Right lobe of liver (tissue), 6 donors: ENCODE results near the gene SYPL1. TPM values are rescaled to one million over a fixed set of nuclear protein-coding genes. Genes with fewer than 3 reads are reported as not detected.
A peak's percentile ranks its signal among the peaks of the same experiment; 100 is the strongest.

ENCODE experiments used
- ATAC-seq, 4 donors: fragments of 200-7000 bp; cut with Tn5 transposase; one replicate each; pipeline ENCODE4 v1.9.1; 2020; ENCODE audit warnings: mild to moderate bottlenecking in 4 of 4, moderate library complexity in 4 of 4
- DNase-seq, 3 donors: peaks; one replicate each; pipeline ENCODE4 v3.0.0-alpha.2; 2020
- H3K27ac ChIP-seq, 3 donors: fragments of 200-600 bp; one replicate each; pipeline ENCODE4 v1.8.0; 2022
- H3K27me3 ChIP-seq, 2 donors: fragments of 200-600 bp; one replicate each; pipeline ENCODE4 v1.8.0; 2022
- H3K36me3 ChIP-seq, 4 donors: fragments of 200-600 bp; sonication (generic) in 1 of 4; one replicate each; pipeline versions ENCODE4 v1.5.1 to v1.8.0; 2017 to 2022; ENCODE audit warnings: control low read depth in 1 of 4
- H3K4me1 ChIP-seq, 4 donors: fragments of 200-600 bp; sonication (generic) in 1 of 4; one replicate each; pipeline versions ENCODE4 v1.5.1 to v1.8.0; 2017 to 2022; ENCODE audit warnings: control low read depth in 1 of 4
- H3K4me3 ChIP-seq, 3 donors: fragments of 200-600 bp; one replicate each; pipeline ENCODE4 v1.8.0; 2022
- H3K9me3 ChIP-seq, 4 donors: fragments of 200-600 bp; sonication (generic) in 1 of 4; one replicate each; pipeline versions ENCODE4 v1.5.1 to v1.8.0; 2017 to 2022; ENCODE audit warnings: control low read depth in 1 of 4
- POLR2A ChIP-seq: fragments of 450-650 bp; IDR thresholded peaks from one replicate; pipeline ENCODE4 v1.6.1; 2017; ENCODE audit warnings: antibody characterized with exemption, mild to moderate bottlenecking
- whole genome bisulfite sequencing: methylation state at CpG from one replicate; pipeline ENCODE4 v1.1.6; 2018; ENCODE audit warnings: low coverage, low lambda C conversion rate; ENCODE audit not compliant: insufficient coverage; ENCODE audit errors: missing lambda C conversion rate; 5-methylcytosine and 5-hydroxymethylcytosine counted together
- intact Hi-C, 2 donors: fragments of 100-400 bp; cut with DNase I; formaldehyde crosslinking; loops; one replicate each; pipeline versions ENCODE4 v1.11.2 to v1.14.1; 2022
- total RNA-seq, 6 experiments: library from RNA; depleted of rRNA in 2 of 6; stranded (reverse); fragments of >200 nt in 2 of 6; fragmentation: NEBNext Ultra II Directional in 3 of 6; extraction: Animal tissue kit (Norgen Biotek cat#: 25700) in 3 of 6; gene quantifications; one replicate each; pipeline versions ENCODE4 v1.1.0 to v1.2.4, GENCODE V29; 2016 to 2023
- TF ChIP-seq, protein P1 (sequence below), 4 donors: fragments of 200-600 bp in 3 of 4; fragments of 450-650 bp in 1 of 4; IDR thresholded peaks; one replicate each; pipeline versions ENCODE4 v1.5.1 to v1.8.0; 2016 to 2022; ENCODE audit warnings: antibody characterized with exemption in 4 of 4, mild to moderate bottlenecking in 2 of 4
- donor health status: DM: no; HTN: yes; CAD: no.
- donor health status: DM: no; HTN: no; CAD: no.
- donor health status: DM: no; HTN: no; CAD: no.
- donor health status: DM: no; HTN: yes; CAD: no.
- donor health status: DM: no; HTN: yes; CAD: no.

SYPL1 gene
- total RNA-seq, 6 experiments from 2014 or later = 29.5 to 43.0 (median 37.1) TPM

DNA sequence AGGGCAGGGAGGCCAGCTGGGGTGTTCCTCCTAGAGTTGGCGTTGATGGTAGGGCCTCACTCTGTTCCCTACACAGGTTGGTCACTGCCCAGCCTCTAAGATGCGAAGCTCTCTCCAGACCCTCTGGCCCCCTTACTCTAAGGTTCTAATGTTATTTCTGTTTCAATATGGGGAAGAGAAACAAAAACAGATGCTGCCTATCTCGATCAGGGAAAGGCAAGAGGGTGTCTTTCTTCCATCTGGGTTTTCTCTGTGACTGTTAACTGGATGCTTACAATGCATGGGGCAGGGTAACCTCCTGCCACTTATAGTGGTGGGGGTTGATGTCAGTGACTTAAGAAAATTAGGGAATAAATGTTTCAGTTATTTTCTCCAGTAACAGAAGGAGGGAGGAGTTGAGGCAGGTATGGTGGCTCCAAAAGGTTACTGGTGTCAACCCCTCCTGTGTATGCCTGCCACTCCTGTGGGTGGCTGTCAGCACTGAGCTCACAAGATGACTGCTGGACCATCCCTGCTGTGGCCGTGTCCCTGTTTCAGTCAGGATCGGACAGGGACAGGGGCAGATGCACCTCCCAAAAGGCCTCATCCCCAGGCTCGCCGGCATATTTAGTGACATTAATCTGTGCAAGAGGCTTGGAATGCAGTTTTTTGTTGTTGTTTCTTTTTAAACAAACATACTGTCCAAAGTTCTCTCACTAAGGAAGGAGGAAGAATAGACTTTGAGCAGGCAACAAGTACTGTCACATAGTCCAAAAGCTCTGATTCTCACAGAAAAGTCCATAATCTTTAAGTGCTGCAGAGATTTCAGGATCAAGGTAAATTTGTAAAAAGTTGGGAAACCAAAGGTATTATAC is 39.6 kb upstream of the SYPL1 start:
- Histone ChIP-seq H3K27ac (no peak overlapping the region), H3K4me1 (no peaks in the 10 kb centered on the region), H3K4me3 (no peak overlapping the region), H3K36me3 (no peaks in the 10 kb centered on the region), H3K9me3 (no peaks in the 10 kb centered on the region), H3K27me3 (no peaks in the 10 kb centered on the region)
- 77% methylated on average over 4 of the region's 7 CpGs for WGBS
- no peak for DNase-seq
- intact Hi-C loops = loop anchor here in 1 of 2 donors (5.0 kb wide), 1 partner anchor 94 kb away; no protein-coding TSS in a partner anchor
- no peak for TF ChIP-seq POLR2A
- TF ChIP-seq, protein P1, sequence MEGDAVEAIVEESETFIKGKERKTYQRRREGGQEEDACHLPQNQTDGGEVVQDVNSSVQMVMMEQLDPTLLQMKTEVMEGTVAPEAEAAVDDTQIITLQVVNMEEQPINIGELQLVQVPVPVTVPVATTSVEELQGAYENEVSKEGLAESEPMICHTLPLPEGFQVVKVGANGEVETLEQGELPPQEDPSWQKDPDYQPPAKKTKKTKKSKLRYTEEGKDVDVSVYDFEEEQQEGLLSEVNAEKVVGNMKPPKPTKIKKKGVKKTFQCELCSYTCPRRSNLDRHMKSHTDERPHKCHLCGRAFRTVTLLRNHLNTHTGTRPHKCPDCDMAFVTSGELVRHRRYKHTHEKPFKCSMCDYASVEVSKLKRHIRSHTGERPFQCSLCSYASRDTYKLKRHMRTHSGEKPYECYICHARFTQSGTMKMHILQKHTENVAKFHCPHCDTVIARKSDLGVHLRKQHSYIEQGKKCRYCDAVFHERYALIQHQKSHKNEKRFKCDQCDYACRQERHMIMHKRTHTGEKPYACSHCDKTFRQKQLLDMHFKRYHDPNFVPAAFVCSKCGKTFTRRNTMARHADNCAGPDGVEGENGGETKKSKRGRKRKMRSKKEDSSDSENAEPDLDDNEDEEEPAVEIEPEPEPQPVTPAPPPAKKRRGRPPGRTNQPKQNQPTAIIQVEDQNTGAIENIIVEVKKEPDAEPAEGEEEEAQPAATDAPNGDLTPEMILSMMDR (IDR thresholded peaks at IDR 0.05) = no peak
- peak in 3 of 4 donors; percentile 16 to 29 (median 24) for ATAC-seq

DNA sequence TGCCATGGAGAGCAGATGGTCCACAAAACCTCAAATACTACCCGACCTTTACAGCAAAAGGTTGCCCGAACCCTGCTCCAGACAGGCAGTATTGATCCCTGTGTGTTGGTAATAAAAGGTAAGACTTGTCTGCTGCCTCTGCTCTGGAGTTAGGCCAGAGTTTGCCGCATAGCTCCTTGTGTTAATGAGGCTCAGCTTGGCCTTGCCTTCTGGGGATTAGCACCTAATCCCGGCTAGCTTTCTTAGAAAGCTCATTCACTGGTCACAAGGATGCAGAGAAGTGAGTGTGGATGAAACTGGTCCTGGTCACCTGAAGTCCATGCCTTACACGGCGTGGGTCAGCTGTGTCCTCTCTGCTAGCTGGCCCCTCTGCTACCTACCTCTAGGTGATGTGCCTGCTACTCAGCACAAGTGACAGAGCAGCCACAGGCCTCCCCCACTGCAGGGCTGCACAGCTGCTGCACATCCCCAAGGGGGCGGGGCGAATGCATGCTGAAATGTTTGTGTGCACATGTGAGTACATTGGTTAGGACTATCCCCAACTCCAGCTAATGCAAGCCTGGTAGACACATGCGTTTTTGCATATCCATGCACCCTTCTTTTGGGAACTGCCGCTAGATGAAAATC is 31.7 kb upstream of the SYPL1 start:
- no peak overlapping the region for H3K4me3 ChIP-seq
- H3K4me1 ChIP-seq = peaks cover 0 to 9% (median 3%) of the 10 kb centered on the region in 4 donors
- intact Hi-C loops = no loop called here
- H3K27ac ChIP-seq = no peak overlapping the region
- no peaks in the 10 kb centered on the region for H3K36me3 ChIP-seq
- H3K9me3 ChIP-seq = no peaks in the 10 kb centered on the region
- DNase-seq (no peak), ATAC-seq (no peak)
- 87% methylated on average over 6 of the region's 10 CpGs for WGBS
- H3K27me3 ChIP-seq = no peaks in the 10 kb centered on the region
- TF ChIP-seq POLR2A = no peak
- TF ChIP-seq, protein P1 (IDR thresholded peaks at IDR 0.05) = no peak

DNA sequence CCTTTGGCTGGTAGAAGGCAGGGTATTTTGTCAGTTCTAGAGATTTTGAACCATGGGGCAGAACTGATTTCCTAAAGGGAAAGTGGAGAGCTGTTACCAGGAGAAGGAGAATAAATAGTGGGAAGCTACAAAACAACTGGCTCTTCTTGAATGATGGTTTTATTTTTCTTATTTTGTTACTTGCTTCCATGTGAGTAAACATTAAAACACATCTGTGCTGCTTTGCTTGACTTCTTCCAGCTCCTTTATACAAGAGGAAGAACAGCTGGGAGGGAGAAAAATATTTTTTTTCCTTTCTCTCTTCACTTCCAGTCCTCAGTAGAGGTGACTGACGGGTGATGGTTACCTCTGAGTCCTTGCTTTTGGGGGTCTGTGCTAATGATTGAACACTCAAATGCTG is 30.0 kb upstream of the SYPL1 start:
- no peak for DNase-seq
- H3K27me3 ChIP-seq = no peaks in the 10 kb centered on the region
- WGBS = 83% methylated on average over 1 of the region's 1 CpG
- no peaks in the 10 kb centered on the region for H3K36me3 ChIP-seq
- no peaks in the 10 kb centered on the region for H3K9me3 ChIP-seq
- no peak for ATAC-seq
- peaks cover 0 to 9% (median 3%) of the 10 kb centered on the region in 4 donors for H3K4me1 ChIP-seq
- TF ChIP-seq POLR2A = no peak
- TF ChIP-seq, protein P1 (IDR thresholded peaks at IDR 0.05) = no peak
- intact Hi-C loops = no loop called here
- H3K27ac ChIP-seq = no peak overlapping the region
- H3K4me3 ChIP-seq = no peak overlapping the region

DNA sequence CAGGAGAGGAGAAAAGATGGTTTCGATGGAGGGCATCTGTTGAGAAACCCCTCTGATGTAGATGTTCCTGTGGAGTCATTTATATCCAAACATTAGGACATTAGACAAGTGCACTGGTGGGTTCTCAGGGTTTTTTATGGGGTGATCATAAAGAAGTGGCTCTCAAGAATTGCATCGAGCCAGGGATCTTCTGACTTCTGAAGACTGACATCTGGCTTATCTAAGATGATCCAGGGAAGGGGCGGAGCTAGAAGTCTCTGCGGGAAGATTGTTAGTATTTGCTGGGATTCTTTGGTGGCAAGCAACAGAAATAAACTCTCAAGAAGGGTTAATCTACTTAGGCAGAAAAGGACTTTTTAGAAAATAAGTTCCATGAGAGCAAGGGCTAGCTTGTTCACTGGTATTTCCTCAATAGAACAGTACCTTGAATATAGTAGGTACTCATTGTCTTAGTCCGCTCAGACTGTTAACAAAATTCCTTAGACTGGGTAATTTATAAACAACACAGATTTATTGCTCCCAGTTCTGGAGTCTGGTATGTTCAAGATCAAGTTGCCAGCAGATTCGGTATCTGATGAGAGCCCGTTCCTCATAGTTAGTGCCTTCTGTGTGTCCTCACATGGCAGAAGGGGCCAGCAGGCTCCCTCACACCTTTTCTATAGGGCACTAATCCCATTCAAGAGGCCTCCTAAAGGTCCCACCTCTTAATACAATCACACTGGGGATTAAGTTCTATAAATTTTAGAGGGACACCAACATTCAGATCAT is 28.5 kb upstream of the SYPL1 start:
- H3K9me3 ChIP-seq = no peaks in the 10 kb centered on the region
- H3K36me3 ChIP-seq = no peaks in the 10 kb centered on the region
- no peak overlapping the region for H3K4me3 ChIP-seq
- TF ChIP-seq, protein P1 (IDR thresholded peaks at IDR 0.05) = no peak
- no peak for TF ChIP-seq POLR2A
- peak overlapping the region in 1 of 3 donors; percentile 21 for H3K27ac ChIP-seq
- no peak for ATAC-seq
- WGBS = 87% methylated on average over 7 of the region's 7 CpGs
- no peaks in the 10 kb centered on the region for H3K27me3 ChIP-seq
- no peak for DNase-seq
- peaks cover 0 to 9% (median 3%) of the 10 kb centered on the region in 4 donors for H3K4me1 ChIP-seq
- intact Hi-C loops = no loop called here
